ENCODE results near the gene PGBD1. TPM values are rescaled to one million over a fixed set of nuclear protein-coding genes. Genes with fewer than 3 reads are reported as not detected.

PGBD1 gene
- total and polyA plus RNA-seq, 2 of the 13 experiments (the other 11 are each of a cell fraction or from before 2014, with no cell fraction given): 3.6 to 6.9 TPM

DNA sequence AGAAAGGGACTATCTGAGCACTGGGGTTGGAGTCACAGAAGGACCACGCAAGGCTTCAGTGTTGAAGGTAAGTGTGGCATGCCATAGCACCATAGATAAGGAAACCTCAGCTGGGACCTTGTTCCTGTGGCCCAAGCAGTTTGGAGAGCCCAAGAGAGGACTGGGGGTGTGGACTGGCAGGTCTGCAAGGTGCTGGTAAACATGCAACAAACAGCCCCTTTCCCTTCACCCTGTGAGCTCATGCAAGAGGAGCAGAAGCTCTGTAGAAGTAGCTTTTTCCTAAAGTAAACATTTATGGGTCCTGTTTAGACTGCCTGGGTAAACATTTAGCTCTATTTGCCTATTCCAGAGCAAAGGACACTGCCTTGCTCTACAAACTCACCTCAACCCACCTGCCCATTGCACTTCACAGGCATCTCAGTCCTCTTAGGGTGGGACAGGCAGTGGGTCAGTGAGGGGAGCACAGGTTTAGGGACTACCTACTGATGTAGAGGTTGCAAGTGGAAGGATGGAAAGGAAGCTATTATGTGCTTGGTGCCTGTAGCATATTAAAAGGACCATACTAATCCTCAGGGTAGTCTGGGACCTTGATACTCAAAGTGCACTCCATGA lies 42.5 kb downstream of the PGBD1 start (continued):
- TF ChIP-seq, protein P1, sequence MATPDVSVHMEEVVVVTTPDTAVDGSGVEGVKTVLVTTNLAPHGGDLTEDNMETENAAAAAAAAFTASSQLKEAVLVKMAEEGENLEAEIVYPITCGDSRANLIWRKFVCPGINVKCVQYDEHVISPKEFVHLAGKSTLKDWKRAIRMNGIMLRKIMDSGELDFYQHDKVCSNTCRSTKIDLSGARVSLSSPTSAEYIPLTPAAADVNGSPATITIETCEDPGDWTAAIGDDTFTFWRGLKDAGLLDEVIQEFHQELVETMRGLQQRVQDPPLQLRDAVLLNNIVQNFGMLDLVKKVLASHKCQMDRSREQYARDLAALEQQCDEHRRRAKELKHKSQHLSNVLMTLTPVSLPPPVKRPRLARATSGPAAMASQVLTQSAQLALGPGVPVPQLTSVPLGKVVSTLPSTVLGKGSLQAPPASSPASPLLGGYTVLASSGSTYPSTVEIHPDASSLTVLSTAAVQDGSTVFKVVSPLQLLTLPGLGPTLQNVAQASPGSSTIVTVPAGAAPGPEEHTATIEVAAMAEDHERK (CRISPR knock-in tag; IDR thresholded peaks at IDR 0.05; ENCODE audit: low read depth): no peak
- TF ChIP-seq SOX5 (CRISPR knock-in tag; IDR thresholded peaks at IDR 0.05; ENCODE audit: borderline replicate concordance) (peak; percentile 47; the same call in 1 of the 2 replicates), SMAD3 (CRISPR knock-in tag; IDR thresholded peaks at IDR 0.05) (no peak), HNRNPUL1 (IDR thresholded peaks at IDR 0.05; ENCODE audit: low read depth, low read length) (no peak), BRCA1 (CRISPR knock-in tag; IDR thresholded peaks at IDR 0.05) (0 out of 2 replicates have a peak, but pooled peaks have one; percentile 31), ZNF747 (CRISPR knock-in tag; IDR thresholded peaks at IDR 0.05; ENCODE audit: borderline replicate concordance) (peak; percentile 79; the same call in 1 of the 2 replicates), ZNF101 (CRISPR knock-in tag; IDR thresholded peaks at IDR 0.05; ENCODE audit: borderline replicate concordance, low read depth) (no peak), ZNF644 (CRISPR knock-in tag; IDR thresholded peaks at IDR 0.05; ENCODE audit: low read depth) (0 out of 2 replicates have a peak, but pooled peaks have one; percentile 8), FOXC1 (CRISPR knock-in tag; IDR thresholded peaks at IDR 0.05; ENCODE audit: borderline replicate concordance) (0 out of 2 replicates have a peak, but pooled peaks have one; percentile 68), FOXP1 (IDR thresholded peaks at IDR 0.05) (peak; percentile 61; the same call in 1 of the 2 replicates), FOXP1 (CRISPR knock-in tag; IDR thresholded peaks at IDR 0.05) (peak; percentile 96)
- TF ChIP-seq, protein P2, sequence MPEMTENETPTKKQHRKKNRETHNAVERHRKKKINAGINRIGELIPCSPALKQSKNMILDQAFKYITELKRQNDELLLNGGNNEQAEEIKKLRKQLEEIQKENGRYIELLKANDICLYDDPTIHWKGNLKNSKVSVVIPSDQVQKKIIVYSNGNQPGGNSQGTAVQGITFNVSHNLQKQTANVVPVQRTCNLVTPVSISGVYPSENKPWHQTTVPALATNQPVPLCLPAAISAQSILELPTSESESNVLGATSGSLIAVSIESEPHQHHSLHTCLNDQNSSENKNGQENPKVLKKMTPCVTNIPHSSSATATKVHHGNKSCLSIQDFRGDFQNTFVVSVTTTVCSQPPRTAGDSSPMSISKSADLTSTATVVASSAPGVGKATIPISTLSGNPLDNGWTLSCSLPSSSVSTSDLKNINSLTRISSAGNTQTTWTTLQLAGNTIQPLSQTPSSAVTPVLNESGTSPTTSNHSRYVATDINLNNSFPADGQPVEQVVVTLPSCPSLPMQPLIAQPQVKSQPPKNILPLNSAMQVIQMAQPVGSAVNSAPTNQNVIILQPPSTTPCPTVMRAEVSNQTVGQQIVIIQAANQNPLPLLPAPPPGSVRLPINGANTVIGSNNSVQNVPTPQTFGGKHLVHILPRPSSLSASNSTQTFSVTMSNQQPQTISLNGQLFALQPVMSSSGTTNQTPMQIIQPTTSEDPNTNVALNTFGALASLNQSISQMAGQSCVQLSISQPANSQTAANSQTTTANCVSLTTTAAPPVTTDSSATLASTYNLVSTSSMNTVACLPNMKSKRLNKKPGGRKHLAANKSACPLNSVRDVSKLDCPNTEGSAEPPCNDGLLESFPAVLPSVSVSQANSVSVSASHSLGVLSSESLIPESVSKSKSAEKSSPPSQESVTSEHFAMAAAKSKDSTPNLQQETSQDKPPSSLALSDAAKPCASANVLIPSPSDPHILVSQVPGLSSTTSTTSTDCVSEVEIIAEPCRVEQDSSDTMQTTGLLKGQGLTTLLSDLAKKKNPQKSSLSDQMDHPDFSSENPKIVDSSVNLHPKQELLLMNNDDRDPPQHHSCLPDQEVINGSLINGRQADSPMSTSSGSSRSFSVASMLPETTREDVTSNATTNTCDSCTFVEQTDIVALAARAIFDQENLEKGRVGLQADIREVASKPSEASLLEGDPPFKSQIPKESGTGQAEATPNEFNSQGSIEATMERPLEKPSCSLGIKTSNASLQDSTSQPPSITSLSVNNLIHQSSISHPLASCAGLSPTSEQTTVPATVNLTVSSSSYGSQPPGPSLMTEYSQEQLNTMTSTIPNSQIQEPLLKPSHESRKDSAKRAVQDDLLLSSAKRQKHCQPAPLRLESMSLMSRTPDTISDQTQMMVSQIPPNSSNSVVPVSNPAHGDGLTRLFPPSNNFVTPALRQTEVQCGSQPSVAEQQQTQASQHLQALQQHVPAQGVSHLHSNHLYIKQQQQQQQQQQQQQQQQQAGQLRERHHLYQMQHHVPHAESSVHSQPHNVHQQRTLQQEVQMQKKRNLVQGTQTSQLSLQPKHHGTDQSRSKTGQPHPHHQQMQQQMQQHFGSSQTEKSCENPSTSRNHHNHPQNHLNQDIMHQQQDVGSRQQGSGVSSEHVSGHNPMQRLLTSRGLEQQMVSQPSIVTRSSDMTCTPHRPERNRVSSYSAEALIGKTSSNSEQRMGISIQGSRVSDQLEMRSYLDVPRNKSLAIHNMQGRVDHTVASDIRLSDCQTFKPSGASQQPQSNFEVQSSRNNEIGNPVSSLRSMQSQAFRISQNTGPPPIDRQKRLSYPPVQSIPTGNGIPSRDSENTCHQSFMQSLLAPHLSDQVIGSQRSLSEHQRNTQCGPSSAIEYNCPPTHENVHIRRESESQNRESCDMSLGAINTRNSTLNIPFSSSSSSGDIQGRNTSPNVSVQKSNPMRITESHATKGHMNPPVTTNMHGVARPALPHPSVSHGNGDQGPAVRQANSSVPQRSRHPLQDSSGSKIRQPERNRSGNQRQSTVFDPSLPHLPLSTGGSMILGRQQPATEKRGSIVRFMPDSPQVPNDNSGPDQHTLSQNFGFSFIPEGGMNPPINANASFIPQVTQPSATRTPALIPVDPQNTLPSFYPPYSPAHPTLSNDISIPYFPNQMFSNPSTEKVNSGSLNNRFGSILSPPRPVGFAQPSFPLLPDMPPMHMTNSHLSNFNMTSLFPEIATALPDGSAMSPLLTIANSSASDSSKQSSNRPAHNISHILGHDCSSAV (CRISPR knock-in tag; IDR thresholded peaks at IDR 0.05; ENCODE audit: borderline replicate concordance): no peak
- TF ChIP-seq, protein P3, sequence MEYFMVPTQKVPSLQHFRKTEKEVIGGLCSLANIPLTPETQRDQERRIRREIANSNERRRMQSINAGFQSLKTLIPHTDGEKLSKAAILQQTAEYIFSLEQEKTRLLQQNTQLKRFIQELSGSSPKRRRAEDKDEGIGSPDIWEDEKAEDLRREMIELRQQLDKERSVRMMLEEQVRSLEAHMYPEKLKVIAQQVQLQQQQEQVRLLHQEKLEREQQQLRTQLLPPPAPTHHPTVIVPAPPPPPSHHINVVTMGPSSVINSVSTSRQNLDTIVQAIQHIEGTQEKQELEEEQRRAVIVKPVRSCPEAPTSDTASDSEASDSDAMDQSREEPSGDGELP (IDR thresholded peaks at IDR 0.05; ENCODE audit: borderline replicate concordance, low read depth): no peak
- TF ChIP-seq, protein P4, sequence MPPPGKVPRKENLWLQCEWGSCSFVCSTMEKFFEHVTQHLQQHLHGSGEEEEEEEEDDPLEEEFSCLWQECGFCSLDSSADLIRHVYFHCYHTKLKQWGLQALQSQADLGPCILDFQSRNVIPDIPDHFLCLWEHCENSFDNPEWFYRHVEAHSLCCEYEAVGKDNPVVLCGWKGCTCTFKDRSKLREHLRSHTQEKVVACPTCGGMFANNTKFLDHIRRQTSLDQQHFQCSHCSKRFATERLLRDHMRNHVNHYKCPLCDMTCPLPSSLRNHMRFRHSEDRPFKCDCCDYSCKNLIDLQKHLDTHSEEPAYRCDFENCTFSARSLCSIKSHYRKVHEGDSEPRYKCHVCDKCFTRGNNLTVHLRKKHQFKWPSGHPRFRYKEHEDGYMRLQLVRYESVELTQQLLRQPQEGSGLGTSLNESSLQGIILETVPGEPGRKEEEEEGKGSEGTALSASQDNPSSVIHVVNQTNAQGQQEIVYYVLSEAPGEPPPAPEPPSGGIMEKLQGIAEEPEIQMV (CRISPR knock-in tag; IDR thresholded peaks at IDR 0.05; ENCODE audit: low read depth): peak; percentile 81; the same call in 1 of the 2 replicates

Measured in HepG2 (cell line).